Endothelial cell of umbilical vein (primary cell): ENCODE results near the gene PIEZO2. TPM values are rescaled to one million over a fixed set of nuclear protein-coding genes. Genes with fewer than 3 reads are reported as not detected.

ENCODE experiments used
- BruUV-seq: library from RNA; stranded (reverse); fragments of 400-500 nt; replicated peaks from 2 replicates; lab custom pipeline; 2021; lab: Mats Ljungman, UMichigan
- CTCF ChIA-PET: fragments of 300-600, 350-600 bp; sonication (Branson Sonifier 250); formaldehyde crosslinking; loops from one replicate; lab custom pipeline; 2021; ENCODE audit warnings: antibody characterized with exemption, inconsistent platforms; lab: Charles Lee
- POLR2A ChIA-PET: fragments of 300-600, 350-600 bp; sonication (Branson Sonifier 250); formaldehyde crosslinking; loops from one replicate; lab custom pipeline; 2021; ENCODE audit warnings: antibody characterized with exemption, inconsistent platforms; lab: Charles Lee
- DNase-seq: peaks from one replicate; pipeline ENCODE4 v3.0.0-alpha.2; 2011; ENCODE audit warnings: low read depth, low spot score
- FAIRE-seq: peaks from 2 replicates; lab custom pipeline; 2011; peaks lifted over from hg19 to GRCh38; lab: Jason Lieb, UNC
- H2AFZ ChIP-seq: 2 replicates; pipeline ENCODE4 v1.6.0; 2012; ENCODE audit warnings: low read depth, low read length, control low read depth, inconsistent platforms
- H3K27ac ChIP-seq: 2 replicates; pipeline ENCODE4 v1.5.1; 2011; ENCODE audit warnings: low read depth, mild to moderate bottlenecking, control low read depth, low read length, moderate library complexity; ENCODE audit not compliant: insufficient read depth
- H3K27me3 ChIP-seq, 2 experiments: 2 replicates each; pipeline versions ENCODE4 v1.6.0 to v1.6.1; 2011; ENCODE audit warnings: low read length in 2 of 2, mixed read lengths in 1 of 2; ENCODE audit not compliant: control insufficient read depth in 2 of 2, insufficient read depth in 2 of 2
- H3K36me3 ChIP-seq, 2 experiments: 2 replicates in 1 of 2; 3 replicates in 1 of 2; pipeline ENCODE4 v1.5.1; 2011; ENCODE audit warnings: low read length in 2 of 2, mild to moderate bottlenecking in 1 of 2, moderate library complexity in 1 of 2; ENCODE audit not compliant: control insufficient read depth in 2 of 2, insufficient read depth in 2 of 2; ENCODE audit errors: extremely low read depth in 1 of 2
- H3K4me1 ChIP-seq: 3 replicates; pipeline ENCODE4 v1.5.1; 2011; ENCODE audit warnings: mild to moderate bottlenecking, low read length; ENCODE audit not compliant: control insufficient read depth, insufficient read depth; ENCODE audit errors: extremely low read depth
- H3K4me2 ChIP-seq: 2 replicates; pipeline ENCODE4 v1.6.1; 2011; ENCODE audit warnings: low read length, control low read depth, mixed read lengths; ENCODE audit not compliant: insufficient read depth
- H3K4me3 ChIP-seq, 3 experiments: fragments of 200-600 bp in 1 of 3; sonication (generic), shearing (Covaris generic) in 1 of 3; replicated peaks in 1 of 3; 2 replicates each; pipeline ENCODE4 v1.5.1; 2011 to 2016; ENCODE audit warnings: control low read depth in 3 of 3, low read length in 3 of 3, mild to moderate bottlenecking in 2 of 3, inconsistent platforms in 1 of 3, low read depth in 1 of 3, moderate library complexity in 1 of 3; ENCODE audit not compliant: insufficient read depth in 1 of 3
- H3K79me2 ChIP-seq: 2 replicates; pipeline ENCODE4 v1.6.0; 2012; ENCODE audit warnings: low read length, inconsistent platforms; ENCODE audit not compliant: control insufficient read depth, insufficient read depth
- H3K9ac ChIP-seq: replicated peaks from 2 replicates; pipeline ENCODE3; 2011; ENCODE audit warnings: low read length, control low read depth; ENCODE audit not compliant: insufficient read depth; ENCODE audit errors: extremely low read depth
- H3K9me1 ChIP-seq: replicated peaks from 3 replicates; pipeline ENCODE4 v1.6.0; 2011; ENCODE audit warnings: mild to moderate bottlenecking, low read length; ENCODE audit not compliant: control insufficient read depth, insufficient read depth; ENCODE audit errors: extremely low read depth
- H3K9me3 ChIP-seq: replicated peaks from 2 replicates; pipeline ENCODE4 v1.5.1; 2012; ENCODE audit warnings: low read length, inconsistent platforms; ENCODE audit not compliant: control insufficient read depth, insufficient read depth
- H4K20me1 ChIP-seq: replicated peaks from 2 replicates; pipeline ENCODE3; 2011; ENCODE audit warnings: mild to moderate bottlenecking, low read length; ENCODE audit not compliant: control insufficient read depth, insufficient read depth; ENCODE audit errors: extremely low read depth
- EZH2 ChIP-seq: IDR thresholded peaks from 2 replicates; pipeline ENCODE4 v1.6.1; 2012; ENCODE audit warnings: borderline replicate concordance, low read depth, mild to moderate bottlenecking, moderate library complexity, low read length, inconsistent platforms; ENCODE audit not compliant: severe bottlenecking
- FOS ChIP-seq: IDR thresholded peaks from 2 replicates; pipeline ENCODE4 v1.6.1; 2011; ENCODE audit warnings: mild to moderate bottlenecking, low read length, moderate library complexity, borderline replicate concordance; ENCODE audit not compliant: insufficient read depth
- GATA2 ChIP-seq: IDR thresholded peaks from 2 replicates; pipeline ENCODE4 v1.7.0; 2011; ENCODE audit warnings: low read depth, mild to moderate bottlenecking, moderate library complexity, mixed read lengths, low read length; ENCODE audit not compliant: insufficient read length, insufficient read depth
- JUN ChIP-seq: IDR thresholded peaks from 2 replicates; pipeline ENCODE4 v1.6.1; 2011; ENCODE audit warnings: borderline replicate concordance, low read depth; ENCODE audit not compliant: insufficient read length, insufficient read depth
- MAX ChIP-seq: IDR thresholded peaks from 2 replicates; pipeline ENCODE4 v1.6.1; 2011; ENCODE audit not compliant: insufficient read depth, insufficient read length
- POLR2A ChIP-seq: IDR thresholded peaks from 2 replicates; pipeline ENCODE4 v1.6.1; 2012; ENCODE audit warnings: low read depth, mild to moderate bottlenecking, control low read depth, low read length
- dilution Hi-C: fragments of 300-500 bp; cut with MboI; formaldehyde crosslinking; loops from one replicate; pipeline ENCODE4 v1.15.0; 2019; ENCODE audit warnings: low sequenced_read_pairs; ENCODE audit not compliant: extremely low pct_ligation_motif_present
- intact Hi-C: fragments of 100-400 bp; cut with micrococcal nuclease; formaldehyde crosslinking; loops from one replicate; pipeline ENCODE4 v1.10.0; 2022
- polyA plus RNA-seq, 4 experiments: library from polyadenylated mRNA; depleted of rRNA in 3 of 4; stranded (reverse) in 3 of 4; unstranded in 1 of 4; fragments of >200 nt; gene quantifications; 2 replicates each; pipeline versions ENCODE4 v1.2.1 to v1.2.3, GENCODE V29; 2011 to 2012; ENCODE audit warnings: missing spikeins in 1 of 4
- total RNA-seq: library from RNA; stranded (reverse); gene quantifications from 2 replicates; pipeline ENCODE4 v1.2.3, GENCODE V29; 2021
- TF ChIP-seq, protein P1 (sequence below), 2 donors: IDR thresholded peaks; 1 replicate in 1 of 2; 2 replicates in 1 of 2; pipeline ENCODE4 v1.5.1; 2011; ENCODE audit warnings: low read length in 2 of 2, mild to moderate bottlenecking in 2 of 2, moderate library complexity in 2 of 2, control low read depth in 1 of 2, inconsistent platforms in 1 of 2, low read depth in 1 of 2; ENCODE audit not compliant: insufficient read depth in 1 of 2; ENCODE audit errors: extremely low read depth in 1 of 2

PIEZO2 gene
- total and polyA plus RNA-seq, 2 donors (not counting 3 experiments of a cell fraction or from before 2014, with no cell fraction given) = 1.7 to 11.2 TPM

GRCh38 chr18:10718809-10719208 lies 430.6 kb downstream of the PIEZO2 start:
- no peak for FAIRE-seq
- no peak overlapping the region for H3K4me3 ChIP-seq

GRCh38 chr18:10715791-10716190 lies 433.6 kb downstream of the PIEZO2 start:
- DNase-seq (no peak), FAIRE-seq (no peak)
- H3K4me2 ChIP-seq = no peak overlapping the region
- H3K9me1 ChIP-seq = no peaks in the 10 kb centered on the region
- no peak overlapping the region for H3K9ac ChIP-seq
- TF ChIP-seq EZH2 (no peak), JUN (no peak), GATA2 (no peak), FOS (no peak), MAX (no peak), POLR2A (no peak)
- TF ChIP-seq, protein P1, sequence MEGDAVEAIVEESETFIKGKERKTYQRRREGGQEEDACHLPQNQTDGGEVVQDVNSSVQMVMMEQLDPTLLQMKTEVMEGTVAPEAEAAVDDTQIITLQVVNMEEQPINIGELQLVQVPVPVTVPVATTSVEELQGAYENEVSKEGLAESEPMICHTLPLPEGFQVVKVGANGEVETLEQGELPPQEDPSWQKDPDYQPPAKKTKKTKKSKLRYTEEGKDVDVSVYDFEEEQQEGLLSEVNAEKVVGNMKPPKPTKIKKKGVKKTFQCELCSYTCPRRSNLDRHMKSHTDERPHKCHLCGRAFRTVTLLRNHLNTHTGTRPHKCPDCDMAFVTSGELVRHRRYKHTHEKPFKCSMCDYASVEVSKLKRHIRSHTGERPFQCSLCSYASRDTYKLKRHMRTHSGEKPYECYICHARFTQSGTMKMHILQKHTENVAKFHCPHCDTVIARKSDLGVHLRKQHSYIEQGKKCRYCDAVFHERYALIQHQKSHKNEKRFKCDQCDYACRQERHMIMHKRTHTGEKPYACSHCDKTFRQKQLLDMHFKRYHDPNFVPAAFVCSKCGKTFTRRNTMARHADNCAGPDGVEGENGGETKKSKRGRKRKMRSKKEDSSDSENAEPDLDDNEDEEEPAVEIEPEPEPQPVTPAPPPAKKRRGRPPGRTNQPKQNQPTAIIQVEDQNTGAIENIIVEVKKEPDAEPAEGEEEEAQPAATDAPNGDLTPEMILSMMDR (IDR thresholded peaks at IDR 0.05; ENCODE audit: extremely low read depth in 1 of 2, insufficient read depth in 1 of 2, low read depth in 1 of 2, low read length in 2 of 2) = no peak
- ChIA-PET POLR2A (no interaction called here), CTCF (interaction anchor here (0.5 to 2.3 kb wide), 2 partner anchors 155 to 286 kb away, joined by 3 to 9 read pairs; no protein-coding TSS in a partner anchor)
- dilution Hi-C loops (no loop called here), intact Hi-C loops (no loop called here)
- H2AFZ ChIP-seq = no peak overlapping the region
- H3K4me3 ChIP-seq = no peak overlapping the region
- H3K4me1 ChIP-seq = no peaks in the 10 kb centered on the region
- H3K27me3 ChIP-seq = no peaks in the 10 kb centered on the region
- no peaks in the 10 kb centered on the region for H4K20me1 ChIP-seq
- no peak overlapping the region for H3K27ac ChIP-seq
- no peaks in the 10 kb centered on the region for H3K36me3 ChIP-seq
- no peaks in the 10 kb centered on the region for H3K79me2 ChIP-seq
- BruUV-seq = no TSS peak
- H3K9me3 ChIP-seq = no peaks in the 10 kb centered on the region

More at GRCh38 chr18:10718809-10719208, 430.6 kb downstream of the PIEZO2 start:
- H3K9me3 ChIP-seq = no peaks in the 10 kb centered on the region
- CTCF ChIA-PET = no interaction called here
- no peaks in the 10 kb centered on the region for H3K79me2 ChIP-seq
- H3K4me2 ChIP-seq = no peak overlapping the region
- POLR2A ChIA-PET = no interaction called here
- no peak overlapping the region for H2AFZ ChIP-seq
- no peak for DNase-seq
- H3K4me1 ChIP-seq = no peaks in the 10 kb centered on the region
- no peaks in the 10 kb centered on the region for H3K9me1 ChIP-seq
- intact Hi-C loops (no loop called here), dilution Hi-C loops (no loop called here)
- H3K27me3 ChIP-seq = no peaks in the 10 kb centered on the region
- no peak overlapping the region for H3K27ac ChIP-seq
- H3K9ac ChIP-seq = no peak overlapping the region
- no peaks in the 10 kb centered on the region for H4K20me1 ChIP-seq
- TF ChIP-seq POLR2A (no peak), JUN (no peak), GATA2 (no peak), EZH2 (no peak)
- H3K36me3 ChIP-seq = no peaks in the 10 kb centered on the region
- no TSS peak for BruUV-seq
